Upper lobe of right lung (tissue), 1 donor: ENCODE data around the gene IMMP2L. TPM values are rescaled to one million over a fixed set of nuclear protein-coding genes. Genes with fewer than 3 reads are reported as not detected.

Experiments used
- ATAC-seq: fragments of 200-7000 bp; cut with Tn5 transposase; one replicate; pipeline ENCODE4 v1.9.1; 2020; ENCODE audit warnings: mild to moderate bottlenecking, moderate library complexity
- DNase-seq: peaks from one replicate; pipeline ENCODE4 v3.0.0-alpha.2; 2020
- H3K27ac ChIP-seq: fragments of 200-600 bp; one replicate; pipeline ENCODE4 v1.8.0; 2022
- H3K27me3 ChIP-seq: fragments of 200-600 bp; one replicate; pipeline ENCODE4 v1.8.0; 2022; ENCODE audit warnings: mild to moderate bottlenecking
- H3K36me3 ChIP-seq: fragments of 200-600 bp; one replicate; pipeline ENCODE4 v1.8.0; 2022
- H3K4me1 ChIP-seq: fragments of 200-600 bp; one replicate; pipeline ENCODE4 v1.8.0; 2022
- H3K4me3 ChIP-seq: fragments of 200-600 bp; one replicate; pipeline ENCODE4 v1.8.0; 2022; ENCODE audit warnings: mild to moderate bottlenecking
- H3K9me3 ChIP-seq: fragments of 200-600 bp; one replicate; pipeline ENCODE4 v1.8.0; 2022
- intact Hi-C: fragments of 100-400 bp; cut with DNase I; formaldehyde crosslinking; loops from one replicate; pipeline ENCODE4 v1.11.0; 2022
- total RNA-seq: library from RNA; stranded (reverse); fragmentation: NEBNext Ultra II Directional; extraction: Animal tissue kit (Norgen Biotek cat#: 25700); gene quantifications from one replicate; pipeline ENCODE4 v1.2.1, GENCODE V29; 2021
- TF ChIP-seq, protein P1 (sequence below): fragments of 200-600 bp; IDR thresholded peaks from one replicate; pipeline ENCODE4 v1.8.0; 2022; ENCODE audit warnings: antibody characterized with exemption
- donor health status: DM: no; HTN: yes; CAD: no; lungs with severe emphysema.

The IMMP2L gene
- total RNA-seq, 1 donor from 2014 or later = 22.0 TPM

DNA sequence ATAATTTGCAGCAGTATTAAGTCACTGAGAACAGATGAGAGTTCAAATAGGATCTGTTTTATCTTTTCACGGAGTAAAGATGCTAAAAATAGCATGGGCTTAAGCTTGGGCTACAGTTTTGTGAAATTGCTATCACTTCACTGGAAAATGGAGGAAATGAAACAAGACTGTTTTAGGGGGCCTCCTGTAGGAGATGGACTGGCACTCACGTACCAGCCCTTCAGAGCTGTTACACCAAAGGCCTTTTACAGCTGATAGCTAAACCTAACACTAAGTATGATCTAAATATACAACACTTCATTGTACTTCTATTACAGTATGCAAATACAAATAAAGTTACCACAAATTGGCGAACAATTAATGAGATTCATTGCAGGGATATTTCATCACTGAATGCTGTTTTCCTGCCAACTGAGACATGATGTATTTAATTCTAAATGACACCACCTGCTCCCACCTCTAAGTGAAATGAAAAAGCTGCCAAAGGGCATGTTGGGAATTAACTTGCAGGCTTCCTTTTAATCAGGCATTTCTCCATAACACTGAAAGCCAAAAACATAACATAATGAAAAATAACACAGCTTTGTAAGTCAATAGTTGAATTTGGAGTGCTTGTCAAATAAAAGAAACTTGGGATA lies 775.8 kb downstream of the IMMP2L start:
- ATAC-seq (no peak), DNase-seq (no peak)
- no peaks in the 10 kb centered on the region for H3K27me3 ChIP-seq
- no peaks in the 10 kb centered on the region for H3K36me3 ChIP-seq
- no peak overlapping the region for H3K4me3 ChIP-seq
- no peaks in the 10 kb centered on the region for H3K4me1 ChIP-seq
- TF ChIP-seq, protein P1, sequence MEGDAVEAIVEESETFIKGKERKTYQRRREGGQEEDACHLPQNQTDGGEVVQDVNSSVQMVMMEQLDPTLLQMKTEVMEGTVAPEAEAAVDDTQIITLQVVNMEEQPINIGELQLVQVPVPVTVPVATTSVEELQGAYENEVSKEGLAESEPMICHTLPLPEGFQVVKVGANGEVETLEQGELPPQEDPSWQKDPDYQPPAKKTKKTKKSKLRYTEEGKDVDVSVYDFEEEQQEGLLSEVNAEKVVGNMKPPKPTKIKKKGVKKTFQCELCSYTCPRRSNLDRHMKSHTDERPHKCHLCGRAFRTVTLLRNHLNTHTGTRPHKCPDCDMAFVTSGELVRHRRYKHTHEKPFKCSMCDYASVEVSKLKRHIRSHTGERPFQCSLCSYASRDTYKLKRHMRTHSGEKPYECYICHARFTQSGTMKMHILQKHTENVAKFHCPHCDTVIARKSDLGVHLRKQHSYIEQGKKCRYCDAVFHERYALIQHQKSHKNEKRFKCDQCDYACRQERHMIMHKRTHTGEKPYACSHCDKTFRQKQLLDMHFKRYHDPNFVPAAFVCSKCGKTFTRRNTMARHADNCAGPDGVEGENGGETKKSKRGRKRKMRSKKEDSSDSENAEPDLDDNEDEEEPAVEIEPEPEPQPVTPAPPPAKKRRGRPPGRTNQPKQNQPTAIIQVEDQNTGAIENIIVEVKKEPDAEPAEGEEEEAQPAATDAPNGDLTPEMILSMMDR = no peak
- H3K9me3 ChIP-seq = no peaks in the 10 kb centered on the region
- no peak overlapping the region for H3K27ac ChIP-seq
- intact Hi-C loops = no loop called here

DNA sequence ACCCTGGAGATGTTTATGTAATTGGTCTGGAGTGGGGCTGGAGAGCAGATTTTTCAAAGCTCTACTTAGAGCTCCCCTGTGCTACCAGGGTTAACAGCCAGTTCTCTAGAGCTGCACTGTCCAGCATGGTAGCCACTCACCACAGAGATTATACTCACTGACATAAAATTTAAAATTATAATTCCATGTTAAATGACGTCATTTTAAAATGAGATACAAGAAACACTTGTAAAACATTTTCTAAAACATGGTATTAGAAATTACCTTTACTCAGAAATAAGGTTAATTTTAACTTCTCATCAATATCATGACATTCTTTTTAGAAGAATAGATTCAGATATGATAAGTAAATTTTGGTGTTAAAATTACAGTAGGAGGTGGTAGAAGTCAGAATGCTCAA lies 777.5 kb downstream of the IMMP2L start:
- Histone ChIP-seq H3K36me3 (no peaks in the 10 kb centered on the region), H3K27me3 (no peaks in the 10 kb centered on the region), H3K4me1 (no peaks in the 10 kb centered on the region), H3K27ac (no peak overlapping the region), H3K9me3 (no peaks in the 10 kb centered on the region), H3K4me3 (no peak overlapping the region)
- intact Hi-C loops = no loop called here
- DNase-seq (no peak), ATAC-seq (no peak)
- TF ChIP-seq, protein P1 = no peak

DNA sequence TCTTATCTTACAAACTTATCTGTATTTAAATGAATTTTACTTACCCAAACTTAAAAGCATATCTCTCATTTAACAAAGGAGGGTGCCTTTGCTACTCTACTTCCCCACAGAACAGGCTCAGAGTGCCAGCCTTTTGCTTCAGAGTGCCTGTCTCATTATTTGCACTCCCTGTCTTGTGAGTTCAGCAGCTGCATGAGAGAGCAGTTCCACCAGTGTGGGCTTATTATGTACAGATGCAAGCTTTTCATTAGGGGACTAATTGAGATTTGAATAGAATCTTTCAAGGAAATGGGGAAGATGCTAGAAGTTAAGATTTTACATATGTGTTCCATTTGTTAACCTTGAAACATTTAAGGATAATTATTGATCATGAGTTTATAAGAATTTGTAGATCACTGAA lies 781.6 kb downstream of the IMMP2L start:
- H3K27me3 ChIP-seq = no peaks in the 10 kb centered on the region
- intact Hi-C loops = no loop called here
- H3K9me3 ChIP-seq = no peaks in the 10 kb centered on the region
- TF ChIP-seq, protein P1 = no peak
- no peak overlapping the region for H3K4me3 ChIP-seq
- no peak for ATAC-seq
- H3K36me3 ChIP-seq = no peaks in the 10 kb centered on the region
- H3K4me1 ChIP-seq = no peaks in the 10 kb centered on the region
- DNase-seq = no peak
- no peak overlapping the region for H3K27ac ChIP-seq

DNA sequence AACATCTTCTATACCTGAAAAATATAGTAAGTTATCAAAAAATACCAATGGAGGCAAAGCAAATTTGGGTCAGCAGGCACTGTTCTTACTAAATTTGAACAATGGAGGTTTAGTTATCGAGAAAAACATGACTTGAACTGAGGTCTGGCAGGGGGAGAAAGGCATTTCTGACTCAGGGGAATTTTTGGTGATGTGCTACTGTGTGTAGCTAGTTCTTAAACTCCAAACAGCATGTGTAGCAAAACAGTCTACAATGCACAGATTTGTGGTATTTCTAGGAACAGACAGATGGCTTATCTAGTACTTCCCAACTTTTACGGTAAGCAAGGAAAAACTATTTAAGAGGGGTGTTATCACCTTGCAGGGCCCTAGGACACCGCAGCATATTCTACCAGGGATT lies 783.0 kb downstream of the IMMP2L start:
- no peaks in the 10 kb centered on the region for H3K9me3 ChIP-seq
- no peaks in the 10 kb centered on the region for H3K4me1 ChIP-seq
- H3K4me3 ChIP-seq = no peak overlapping the region
- ATAC-seq (no peak), DNase-seq (no peak)
- no peaks in the 10 kb centered on the region for H3K36me3 ChIP-seq
- no peaks in the 10 kb centered on the region for H3K27me3 ChIP-seq
- intact Hi-C loops = no loop called here
- H3K27ac ChIP-seq = no peak overlapping the region
- TF ChIP-seq, protein P1 = no peak

DNA sequence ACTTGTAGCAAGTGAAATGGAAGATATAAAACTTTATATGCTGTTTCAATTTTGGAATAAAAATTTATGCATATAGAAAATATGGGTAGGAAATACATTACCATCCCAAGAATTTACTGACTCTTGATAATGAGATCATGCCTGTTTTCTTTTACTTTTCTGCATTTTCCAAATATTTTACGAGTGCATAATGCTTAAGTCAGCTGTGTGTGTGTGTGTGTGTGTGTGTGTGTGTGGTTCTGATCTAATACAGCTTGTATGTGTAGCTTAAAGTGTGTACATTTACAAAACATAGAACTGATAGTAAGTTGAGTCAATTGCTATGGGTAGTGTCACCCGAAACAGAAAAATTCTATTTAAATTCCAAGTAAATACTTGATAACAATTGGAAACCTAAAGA lies 787.2 kb downstream of the IMMP2L start:
- intact Hi-C loops = no loop called here
- no peak overlapping the region for H3K4me3 ChIP-seq
- TF ChIP-seq, protein P1 = no peak
- no peak overlapping the region for H3K27ac ChIP-seq
- no peaks in the 10 kb centered on the region for H3K9me3 ChIP-seq
- DNase-seq = no peak
- no peaks in the 10 kb centered on the region for H3K36me3 ChIP-seq
- no peaks in the 10 kb centered on the region for H3K4me1 ChIP-seq
- no peaks in the 10 kb centered on the region for H3K27me3 ChIP-seq
- ATAC-seq = no peak

DNA sequence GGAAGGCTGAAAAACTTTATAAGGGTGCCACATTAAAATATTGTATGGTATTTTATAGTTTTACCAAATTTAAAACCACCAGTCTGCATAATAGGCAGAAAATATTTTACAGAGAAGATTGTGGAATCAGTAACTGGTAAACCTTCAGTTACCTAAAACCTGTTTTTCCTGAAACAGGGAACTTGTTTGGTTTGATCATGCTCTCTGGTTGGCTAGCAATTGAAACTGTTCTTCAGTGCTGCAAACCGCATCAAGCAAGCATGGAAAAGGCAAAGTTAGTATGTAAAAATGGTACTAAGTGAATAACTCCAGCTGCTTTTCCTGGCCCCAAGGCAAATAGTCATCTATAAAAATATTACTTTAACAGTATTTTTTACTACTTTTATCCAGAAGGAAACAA lies 788.2 kb downstream of the IMMP2L start:
- Histone ChIP-seq H3K4me3 (no peak overlapping the region), H3K27me3 (no peaks in the 10 kb centered on the region), H3K27ac (no peak overlapping the region), H3K4me1 (no peaks in the 10 kb centered on the region), H3K9me3 (no peaks in the 10 kb centered on the region), H3K36me3 (no peaks in the 10 kb centered on the region)
- intact Hi-C loops = no loop called here
- TF ChIP-seq, protein P1 = no peak
- ATAC-seq = no peak
- DNase-seq = no peak
